Measurements from ENCODE around the gene NMRK2. TPM values are rescaled to one million over a fixed set of nuclear protein-coding genes. Genes with fewer than 3 reads are reported as not detected.

Gene NMRK2
- total RNA-seq = not detected in 2 replicates

GRCh38 chr19:3932931-3933810 lies at the start of gene NMRK2:
Gene NMRK2 (plus strand): TSS chr19:3933069. CDS start chr19:3933672, 603 bp downstream.

GRCh38 chr19:3970808-3971598 lies 38.1 kb downstream of the NMRK2 start, which contains the start of gene DAPK3:
Gene DAPK3 (minus strand): TSS chr19:3971099. CDS start chr19:3969735, 1,364 bp downstream.

GRCh38 chr19:3984908-3985642 lies 52.2 kb downstream of the NMRK2 start, which contains the start of gene EEF2:
Gene EEF2 (minus strand): TSS chr19:3985463. CDS start chr19:3985380, 83 bp downstream.

Small RNA genes within 50 kb of the gene (small RNA-seq; reads per million reads assigned to genes)
- not detected for gene RN7SL202P
- 27.3 reads per million, percentile 97 among the genes with 10 or more reads in this experiment for gene SNORD37

Other genes with a start within 250 kb of the NMRK2 start
- gene PIP5K1C, start 232.6 kb upstream of the NMRK2 start, total RNA-seq = 21.7 and 24.0 TPM in 2 replicates
- gene TJP3, start 224.7 kb upstream of the NMRK2 start, total RNA-seq = not detected in 2 replicates
- 15.1 and 23.1 TPM in 2 replicates for gene APBA3, start 171.4 kb upstream of the NMRK2 start, total RNA-seq
- 35.3 and 38.3 TPM in 2 replicates for gene MRPL54, start 170.4 kb upstream of the NMRK2 start, total RNA-seq
- gene RAX2, start 160.8 kb upstream of the NMRK2 start, total RNA-seq = not detected in 2 replicates
- gene MATK, start 146.7 kb upstream of the NMRK2 start, total RNA-seq = under 0.01 and 0.98 TPM in 2 replicates
- gene ZFR2, start 64.0 kb upstream of the NMRK2 start, total RNA-seq = not detected in 2 replicates
- not detected in 2 replicates for gene ATCAY, start 52.4 kb upstream of the NMRK2 start, total RNA-seq
- gene DAPK3, start 38.0 kb downstream of the NMRK2 start, total RNA-seq = 49.1 and 50.0 TPM in 2 replicates
- gene EEF2, start 52.4 kb downstream of the NMRK2 start, total RNA-seq = 2,601 and 2,769 TPM in 2 replicates
- 13.6 and 16.2 TPM in 2 replicates for gene PIAS4, start 74.7 kb downstream of the NMRK2 start, total RNA-seq
- gene ZBTB7A, start 133.8 kb downstream of the NMRK2 start, total RNA-seq = 29.8 and 42.2 TPM in 2 replicates
- 168 and 187 TPM in 2 replicates for gene MAP2K2, start 191.1 kb downstream of the NMRK2 start, total RNA-seq
- not detected in 2 replicates for gene CREB3L3, start 220.6 kb downstream of the NMRK2 start, total RNA-seq
- 12.1 and 14.9 TPM in 2 replicates for gene SIRT6, start 249.5 kb downstream of the NMRK2 start, total RNA-seq
- gene ANKRD24, start 249.6 kb downstream of the NMRK2 start, total RNA-seq = 0.20 and 0.37 TPM in 2 replicates

Data from subcutaneous preadipocyte (primary cell).